HG02870 (cell line): Measurements from ENCODE around the gene CHMP4B.

ENCODE experiments used
- ATAC-seq: cut with Tn5 transposase; IDR thresholded peaks from one replicate; pipeline ENCODE4 v1.9.1; 2021; ENCODE audit warnings: mild to moderate bottlenecking, moderate library complexity; ENCODE audit not compliant: unreplicated experiment

Gene CHMP4B

GRCh38 chr20:33890557-33890956 is 79.4 kb downstream of the CHMP4B start:
- no peak for ATAC-seq

- no peak for ATAC-seq
Observed at GRCh38 chr20:33893314-33893713, 82.2 kb downstream of the CHMP4B start.

DNA sequence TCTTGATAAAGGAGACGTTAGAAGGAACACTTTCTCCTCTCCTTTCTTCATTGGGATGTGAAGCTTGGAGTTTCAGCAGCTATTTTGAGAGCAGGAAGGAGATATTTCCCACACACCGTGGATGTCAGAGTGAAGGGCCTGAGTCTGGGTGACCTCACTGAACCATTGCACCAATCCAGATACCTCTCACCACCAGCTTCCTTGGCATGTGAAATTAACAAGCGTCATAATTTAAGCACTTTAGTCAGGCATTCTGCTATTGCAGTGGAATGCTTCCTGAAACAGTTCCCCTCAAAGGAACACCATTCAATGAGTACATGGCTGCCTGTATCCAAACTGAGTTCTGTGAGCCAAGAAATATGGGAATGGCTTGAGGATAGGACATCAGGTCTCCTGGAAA is 83.7 kb downstream of the CHMP4B start:
- ATAC-seq, result no peak

GRCh38 chr20:33896509-33896908 is 85.4 kb downstream of the CHMP4B start:
- ATAC-seq, result no peak

DNA sequence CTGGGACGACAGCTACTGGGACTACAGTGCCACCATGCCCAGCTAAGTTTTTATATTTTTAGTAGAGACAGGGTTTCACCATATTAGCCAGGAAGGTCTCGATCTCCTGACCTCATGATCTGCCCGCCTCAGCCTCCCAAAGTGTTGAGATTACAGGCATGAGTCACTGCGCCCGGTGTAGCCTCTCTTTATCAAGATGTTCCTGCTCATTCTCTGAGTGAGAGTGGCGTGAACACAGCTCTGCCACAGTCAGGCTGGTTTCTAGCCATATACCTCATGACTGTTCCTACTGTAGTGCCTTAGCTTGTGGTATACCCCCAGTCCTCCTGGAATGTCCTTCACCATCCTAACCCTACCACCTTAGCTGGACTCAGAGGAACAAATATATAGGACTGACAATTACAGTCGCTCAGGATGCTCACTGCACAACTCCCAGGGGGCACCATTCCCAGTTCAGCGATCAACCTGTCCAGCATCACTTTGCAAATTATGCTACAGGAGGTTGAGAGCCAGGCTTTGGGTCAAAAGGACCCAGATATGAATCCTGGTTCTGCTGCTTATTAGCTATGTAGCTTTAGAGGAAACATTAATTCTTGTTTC is 86.3 kb downstream of the CHMP4B start:
- no peak for ATAC-seq

DNA sequence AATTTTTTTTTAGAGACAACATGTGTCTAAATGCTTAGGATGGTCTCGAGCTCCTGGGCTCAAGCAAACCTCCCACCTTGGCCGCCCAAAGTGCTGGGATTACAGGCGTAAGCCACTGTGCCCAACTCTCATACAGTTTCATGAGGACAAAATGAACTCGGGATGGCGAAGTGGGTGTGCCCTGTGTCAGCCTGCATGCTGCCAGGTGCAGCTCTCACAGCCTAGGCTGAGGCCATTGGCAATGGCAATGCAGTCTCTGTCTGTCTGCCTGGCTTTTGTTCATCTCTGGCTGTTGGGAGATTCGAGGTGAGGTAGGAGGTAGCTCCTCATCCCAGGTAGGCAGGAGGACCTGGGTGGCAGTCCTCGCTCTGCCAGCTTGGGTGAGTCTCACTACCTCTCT is 88.0 kb downstream of the CHMP4B start:
- no peak for ATAC-seq

DNA sequence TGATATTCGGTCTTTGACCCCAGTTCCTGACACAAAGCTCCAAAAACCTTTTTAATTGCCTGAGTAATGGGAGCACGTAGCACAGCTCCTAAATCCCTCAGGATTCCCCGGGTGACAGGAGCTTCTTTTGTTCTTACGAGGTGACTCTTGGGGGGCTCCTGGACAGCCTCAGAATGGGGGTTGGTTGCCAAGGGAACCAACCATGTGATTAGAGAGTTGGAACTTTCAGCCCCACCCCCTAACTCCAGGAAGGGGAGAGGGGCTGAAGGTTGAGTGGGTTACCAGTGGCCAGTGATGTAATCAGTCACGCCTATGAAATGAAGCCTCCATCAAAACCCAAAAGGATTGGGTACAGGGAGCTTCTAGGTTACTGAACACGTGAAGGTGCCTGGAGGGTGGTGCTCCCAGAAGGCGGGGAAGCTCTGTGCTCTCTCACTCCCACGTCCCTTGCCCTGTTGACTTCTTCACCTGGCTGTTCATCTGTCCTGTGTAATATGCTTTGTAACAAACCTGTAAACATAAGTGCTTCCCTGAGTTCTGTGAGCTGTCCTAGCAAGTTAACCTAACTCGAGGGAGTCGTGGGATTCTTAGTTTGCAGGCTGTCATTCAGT is 89.5 kb downstream of the CHMP4B start:
- ATAC-seq, result no peak

DNA sequence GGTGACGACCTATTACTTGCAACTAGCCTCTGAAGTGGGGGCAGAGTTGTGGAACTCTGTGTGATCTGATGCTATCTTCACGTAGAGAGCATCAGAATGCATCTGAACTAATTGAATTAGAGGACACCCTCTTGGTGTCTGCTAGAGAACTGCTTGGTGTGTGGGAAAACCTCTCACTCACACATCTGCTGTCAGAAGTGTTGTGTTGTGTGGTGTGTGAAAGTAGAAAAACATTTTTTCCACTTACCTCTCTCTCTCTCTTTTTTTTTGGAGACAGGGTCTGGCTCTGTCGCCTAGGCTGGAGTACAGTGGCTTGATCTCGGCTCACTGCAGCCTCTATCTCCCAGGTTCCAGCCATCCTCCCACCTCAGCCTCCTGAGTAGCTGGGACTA is 90.0 kb downstream of the CHMP4B start:
- no peak for ATAC-seq

DNA sequence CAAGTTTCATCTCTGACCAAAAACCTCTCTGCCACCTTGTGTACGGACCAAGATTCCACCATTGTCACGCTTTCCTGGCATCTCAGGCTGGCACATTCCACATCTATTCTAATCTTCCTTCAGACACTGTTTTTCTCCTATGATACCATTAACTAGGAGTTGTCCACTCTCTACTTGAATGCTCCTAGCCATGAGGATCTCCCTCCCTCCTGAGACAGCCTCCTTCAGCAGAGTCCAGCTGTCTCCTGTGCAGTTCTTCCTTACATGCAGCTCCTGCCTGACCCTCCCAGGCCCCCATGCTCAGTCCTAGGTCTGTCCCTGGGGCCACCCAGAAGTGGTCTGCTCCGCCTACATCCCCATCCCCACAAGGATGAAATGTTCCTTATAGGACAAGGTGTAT is 90.9 kb downstream of the CHMP4B start:
- ATAC-seq, result no peak
